Esophagus squamous epithelium (tissue), 5 donors: ENCODE data around the gene CUTC. TPM values are rescaled to one million over a fixed set of nuclear protein-coding genes. Genes with fewer than 3 reads are reported as not detected.

Source experiments
- DNase-seq: peaks from one replicate; lab custom pipeline; 2025; lab: John Stamatoyannopoulos, UW
- H3K27ac ChIP-seq, 4 donors: fragments of 200-600 bp; sonication (generic); one replicate each; pipeline ENCODE4 v1.5.1; 2016 to 2019; ENCODE audit warnings: mild to moderate bottlenecking in 1 of 4
- H3K27me3 ChIP-seq, 4 donors: fragments of 200-600 bp; sonication (generic); 1 replicate in 3 of 4; 2 replicates in 1 of 4; pipeline versions ENCODE4 v1.5.1 to v1.6.0; 2017 to 2021; ENCODE audit warnings: antibody characterized with exemption in 1 of 4
- H3K36me3 ChIP-seq, 3 donors: fragments of 200-600 bp; sonication (generic); one replicate each; pipeline ENCODE4 v1.5.1; 2016 to 2019
- H3K4me1 ChIP-seq, 3 donors: fragments of 200-600 bp; sonication (generic); one replicate each; pipeline ENCODE4 v1.5.1; 2017 to 2019
- H3K4me3 ChIP-seq, 4 donors: fragments of 200-600 bp; sonication (generic); 1 replicate in 3 of 4; 2 replicates in 1 of 4; pipeline ENCODE4 v1.5.1; 2016 to 2019; ENCODE audit warnings: mild to moderate bottlenecking in 2 of 4, moderate library complexity in 1 of 4
- H3K9me3 ChIP-seq, 3 donors: fragments of 200-600 bp; sonication (generic); one replicate each; pipeline ENCODE4 v1.5.1; 2016 to 2019
- POLR2A ChIP-seq, 4 donors: fragments of 450-650 bp; IDR thresholded peaks; one replicate each; pipeline ENCODE4 v1.6.1; 2017; ENCODE audit warnings: antibody characterized with exemption in 4 of 4, mild to moderate bottlenecking in 4 of 4, moderate library complexity in 3 of 4
- WGBS, 2 donors: methylation state at CpG; one replicate each; pipeline ENCODE4 v1.1.5; 2018; 5-methylcytosine and 5-hydroxymethylcytosine counted together
- intact Hi-C: fragments of 100-400 bp; cut with DNase I; formaldehyde crosslinking; loops from one replicate; pipeline ENCODE4 v1.15.0; 2022
- total RNA-seq, 4 donors: library from RNA; depleted of rRNA; stranded (reverse); fragments of >200 nt; gene quantifications; one replicate each; pipeline ENCODE4 v1.1.0, GENCODE V29; 2016
- TF ChIP-seq, protein P1 (sequence below), 6 experiments: fragments of 450-650 bp in 4 of 6; fragments of 200-600 bp in 2 of 6; sonication (generic) in 2 of 6; IDR thresholded peaks; one replicate each; pipeline ENCODE4 v1.5.1; 2016 to 2019; ENCODE audit warnings: antibody characterized with exemption in 6 of 6, mild to moderate bottlenecking in 4 of 6, moderate library complexity in 4 of 6
- donor health status: DM: yes; HTN: yes; CAD: no.

Gene CUTC
- total RNA-seq, 4 donors from 2014 or later: 6.7 to 29.0 (median 18.9) TPM

DNA sequence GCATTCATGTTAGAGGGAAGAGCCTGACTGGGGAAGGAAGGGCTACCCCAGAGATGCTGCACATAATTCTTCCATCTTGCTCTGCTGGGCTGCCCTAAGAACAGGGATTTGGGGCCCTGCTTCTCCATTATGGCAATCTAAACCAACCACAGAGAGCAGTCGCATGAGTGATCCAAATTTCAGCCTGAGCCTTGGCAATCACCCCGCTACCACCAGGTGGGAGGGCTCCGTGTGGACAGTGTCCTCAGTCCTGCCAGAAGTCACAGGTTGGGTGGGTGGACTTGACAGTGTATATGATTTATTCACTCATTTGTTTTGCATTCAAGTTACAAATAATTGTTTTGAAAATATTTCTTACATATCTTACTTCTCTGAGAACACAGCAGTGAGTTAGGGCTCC lies 72.4 kb downstream of the CUTC start:
- no peaks in the 10 kb centered on the region for H3K36me3 ChIP-seq
- H3K27me3 ChIP-seq: no peaks in the 10 kb centered on the region
- DNase-seq: no peak
- peaks cover 0 to 8% (median 0%) of the 10 kb centered on the region in 3 donors for H3K4me1 ChIP-seq
- 83 to 100% methylated on average over 2 to 3 of the region's 3 CpGs for WGBS, 2 donors
- H3K27ac ChIP-seq: no peak overlapping the region
- H3K9me3 ChIP-seq: no peaks in the 10 kb centered on the region
- intact Hi-C loops: no loop called here
- H3K4me3 ChIP-seq: no peak overlapping the region
- no peak for TF ChIP-seq POLR2A (IDR thresholded peaks at IDR 0.05)
- TF ChIP-seq, protein P1, sequence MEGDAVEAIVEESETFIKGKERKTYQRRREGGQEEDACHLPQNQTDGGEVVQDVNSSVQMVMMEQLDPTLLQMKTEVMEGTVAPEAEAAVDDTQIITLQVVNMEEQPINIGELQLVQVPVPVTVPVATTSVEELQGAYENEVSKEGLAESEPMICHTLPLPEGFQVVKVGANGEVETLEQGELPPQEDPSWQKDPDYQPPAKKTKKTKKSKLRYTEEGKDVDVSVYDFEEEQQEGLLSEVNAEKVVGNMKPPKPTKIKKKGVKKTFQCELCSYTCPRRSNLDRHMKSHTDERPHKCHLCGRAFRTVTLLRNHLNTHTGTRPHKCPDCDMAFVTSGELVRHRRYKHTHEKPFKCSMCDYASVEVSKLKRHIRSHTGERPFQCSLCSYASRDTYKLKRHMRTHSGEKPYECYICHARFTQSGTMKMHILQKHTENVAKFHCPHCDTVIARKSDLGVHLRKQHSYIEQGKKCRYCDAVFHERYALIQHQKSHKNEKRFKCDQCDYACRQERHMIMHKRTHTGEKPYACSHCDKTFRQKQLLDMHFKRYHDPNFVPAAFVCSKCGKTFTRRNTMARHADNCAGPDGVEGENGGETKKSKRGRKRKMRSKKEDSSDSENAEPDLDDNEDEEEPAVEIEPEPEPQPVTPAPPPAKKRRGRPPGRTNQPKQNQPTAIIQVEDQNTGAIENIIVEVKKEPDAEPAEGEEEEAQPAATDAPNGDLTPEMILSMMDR (IDR thresholded peaks at IDR 0.05): no peak

DNA sequence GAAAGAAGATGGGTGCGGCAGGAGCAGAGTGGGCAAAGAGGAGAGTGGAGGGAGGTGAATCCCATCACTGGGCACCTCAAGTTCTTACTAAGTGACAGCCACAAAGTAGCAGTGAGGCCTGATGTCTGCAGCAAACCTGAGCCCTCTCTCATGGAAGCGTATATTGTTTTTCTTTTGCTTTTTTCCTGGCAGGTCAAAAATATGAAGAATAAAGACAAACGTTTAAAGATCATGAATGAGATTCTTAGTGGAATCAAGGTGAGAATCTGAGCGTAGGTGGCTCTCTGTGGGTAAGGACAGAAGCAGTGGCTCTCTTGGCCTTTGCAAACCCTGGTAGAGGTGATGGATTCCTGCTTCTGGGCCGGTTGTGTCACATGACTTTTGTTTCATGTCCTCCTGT lies 73.2 kb downstream of the CUTC start:
- WGBS, 2 donors: 90 to 93% methylated on average over 5 of the region's 5 CpGs
- TF ChIP-seq, protein P1 (IDR thresholded peaks at IDR 0.05): no peak
- TF ChIP-seq POLR2A (IDR thresholded peaks at IDR 0.05): no peak

More for the DNA sequence above, 73.2 kb downstream of the CUTC start:
- intact Hi-C loops: no loop called here
- Histone ChIP-seq H3K4me3 (no peak overlapping the region), H3K9me3 (no peaks in the 10 kb centered on the region), H3K4me1 (peaks cover 0 to 12% (median 0%) of the 10 kb centered on the region in 3 donors), H3K27ac (no peak overlapping the region), H3K27me3 (no peaks in the 10 kb centered on the region), H3K36me3 (no peaks in the 10 kb centered on the region)
- no peak for DNase-seq

Other genes with a start within 250 kb of the CUTC start
- gene NKX2-3, start 199.3 kb upstream of the CUTC start, total RNA-seq: under 1 TPM in 2 of 4 donors, not detected in 2; 0.19 to 0.40 TPM
- gene SLC25A28, start 111.8 kb upstream of the CUTC start, total RNA-seq: 10 to 100 TPM; 13.8 to 38.0 (median 31.6) TPM
- gene ENTPD7, start 72.7 kb upstream of the CUTC start, total RNA-seq: 10 to 100 TPM in 3 of 4 donors, 1 to 10 TPM in 1; 9.0 to 31.7 (median 16.5) TPM
- 10 to 100 TPM; 17.2 to 38.4 (median 18.1) TPM for gene COX15, start 107 bp upstream of the CUTC start, total RNA-seq
- gene ABCC2, start 50.4 kb downstream of the CUTC start, total RNA-seq: 1 to 10 TPM in 2 of 4 donors, under 1 TPM in 2; 0.61 to 2.2 (median 1.1) TPM